ENCODE results near the gene KANK2. TPM values are rescaled to one million over a fixed set of nuclear protein-coding genes. Genes with fewer than 3 reads are reported as not detected.

The KANK2 gene
- total and polyA plus RNA-seq, 8 donors = 179 to 286 (median 254) TPM

DNA sequence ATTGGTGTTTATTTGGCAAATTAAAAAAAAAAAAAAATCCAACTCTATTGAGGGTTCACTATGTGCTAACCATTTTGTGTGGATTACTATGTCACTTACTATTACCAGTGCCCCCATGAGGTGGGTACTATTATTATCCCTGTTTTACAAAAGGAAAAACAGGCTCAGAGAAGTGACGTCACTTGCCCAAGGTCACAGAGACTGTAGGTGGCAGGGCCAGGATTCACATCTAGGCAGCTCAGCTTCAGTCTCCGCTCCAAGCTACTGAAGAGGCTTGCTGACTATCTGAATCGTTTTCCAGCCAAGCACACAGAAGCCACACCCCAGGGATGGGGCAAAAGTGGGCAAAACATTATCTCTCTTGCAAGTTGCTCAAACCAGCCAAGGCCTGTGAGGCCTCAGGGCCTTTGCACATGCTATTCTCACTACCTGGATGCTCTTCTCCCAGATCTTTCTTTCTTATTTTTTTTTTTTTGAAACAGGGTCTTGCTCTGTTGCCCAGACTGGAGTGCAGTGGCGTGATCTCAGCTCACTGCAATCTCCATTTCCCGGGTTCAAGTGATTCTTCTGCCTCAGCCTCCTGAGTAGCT, 37.2 kb upstream of the KANK2 start:
- ATAC-seq (no peak), DNase-seq (no peak)
- H3K9me3 ChIP-seq = peaks cover 0 to 10% of the 10 kb centered on the region in 2 donors
- no peaks in the 10 kb centered on the region for H3K4me1 ChIP-seq
- no peaks in the 10 kb centered on the region for H3K27me3 ChIP-seq
- intact Hi-C loops (cut with DNase I) = no loop called here
- H3K36me3 ChIP-seq = peaks cover 0 to 61% of the 10 kb centered on the region in 2 donors
- no peak overlapping the region for H3K27ac ChIP-seq
- TF ChIP-seq, protein P1, sequence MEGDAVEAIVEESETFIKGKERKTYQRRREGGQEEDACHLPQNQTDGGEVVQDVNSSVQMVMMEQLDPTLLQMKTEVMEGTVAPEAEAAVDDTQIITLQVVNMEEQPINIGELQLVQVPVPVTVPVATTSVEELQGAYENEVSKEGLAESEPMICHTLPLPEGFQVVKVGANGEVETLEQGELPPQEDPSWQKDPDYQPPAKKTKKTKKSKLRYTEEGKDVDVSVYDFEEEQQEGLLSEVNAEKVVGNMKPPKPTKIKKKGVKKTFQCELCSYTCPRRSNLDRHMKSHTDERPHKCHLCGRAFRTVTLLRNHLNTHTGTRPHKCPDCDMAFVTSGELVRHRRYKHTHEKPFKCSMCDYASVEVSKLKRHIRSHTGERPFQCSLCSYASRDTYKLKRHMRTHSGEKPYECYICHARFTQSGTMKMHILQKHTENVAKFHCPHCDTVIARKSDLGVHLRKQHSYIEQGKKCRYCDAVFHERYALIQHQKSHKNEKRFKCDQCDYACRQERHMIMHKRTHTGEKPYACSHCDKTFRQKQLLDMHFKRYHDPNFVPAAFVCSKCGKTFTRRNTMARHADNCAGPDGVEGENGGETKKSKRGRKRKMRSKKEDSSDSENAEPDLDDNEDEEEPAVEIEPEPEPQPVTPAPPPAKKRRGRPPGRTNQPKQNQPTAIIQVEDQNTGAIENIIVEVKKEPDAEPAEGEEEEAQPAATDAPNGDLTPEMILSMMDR (IDR thresholded peaks at IDR 0.05) = no peak
- no peak overlapping the region for H3K4me3 ChIP-seq

DNA sequence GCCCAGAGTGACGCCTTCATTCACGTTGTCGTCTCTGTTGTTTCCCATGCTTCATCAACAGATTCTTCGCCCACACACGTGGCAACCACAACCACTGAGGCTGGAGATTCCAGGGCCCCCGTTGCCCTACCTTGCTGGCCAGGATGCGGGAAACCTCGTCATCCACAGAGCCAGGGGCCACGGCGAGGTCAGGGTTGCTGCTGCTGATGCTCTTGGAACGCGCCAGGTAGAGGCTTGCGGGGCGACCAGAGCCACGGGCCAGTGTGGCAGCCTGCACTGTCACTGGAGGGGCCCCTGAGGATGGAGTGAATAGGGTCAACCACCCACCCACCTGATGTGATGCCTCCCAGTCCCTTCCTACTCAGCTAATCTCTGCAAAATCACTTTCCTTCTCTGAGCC, 35.7 kb upstream of the KANK2 start:
- H3K4me1 ChIP-seq = no peaks in the 10 kb centered on the region
- H3K36me3 ChIP-seq = peaks cover 0 to 53% of the 10 kb centered on the region in 2 donors
- H3K27me3 ChIP-seq = no peaks in the 10 kb centered on the region
- no peak overlapping the region for H3K27ac ChIP-seq
- H3K4me3 ChIP-seq = no peak overlapping the region
- intact Hi-C loops (cut with DNase I) = no loop called here
- no peaks in the 10 kb centered on the region for H3K9me3 ChIP-seq
- TF ChIP-seq, protein P1 (IDR thresholded peaks at IDR 0.05) = no peak
- no peak for DNase-seq
- ATAC-seq = no peak

DNA sequence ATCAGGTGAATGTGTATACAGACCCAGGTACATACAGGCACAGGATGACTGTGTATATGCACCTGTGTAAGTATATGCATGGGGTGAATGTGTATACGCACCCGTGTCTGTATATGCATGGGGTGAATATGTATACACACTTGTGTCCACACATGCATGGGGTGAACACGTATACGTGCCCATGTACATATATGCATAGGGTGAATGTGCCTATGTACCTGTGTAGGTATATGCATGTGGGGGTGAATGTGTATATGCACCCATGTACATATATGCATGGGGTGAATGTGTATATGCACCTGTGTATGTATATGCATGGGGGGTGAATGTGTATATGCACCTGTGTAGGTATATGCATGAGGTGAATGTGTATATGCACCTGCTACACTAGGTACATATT, 35.2 kb upstream of the KANK2 start:
- no peak for ATAC-seq
- intact Hi-C loops (cut with DNase I) = no loop called here

GRCh38 chr19:11230621-11231386, 33.5 kb upstream of the KANK2 start:
- no peaks in the 10 kb centered on the region for H3K4me1 ChIP-seq
- H3K36me3 ChIP-seq = peaks cover 0 to 45% of the 10 kb centered on the region in 2 donors
- TF ChIP-seq, protein P1 (IDR thresholded peaks at IDR 0.05) = no peak
- no peak overlapping the region for H3K4me3 ChIP-seq
- no peak for ATAC-seq
- H3K9me3 ChIP-seq = no peaks in the 10 kb centered on the region
- intact Hi-C loops (cut with DNase I) = no loop called here
- H3K27ac ChIP-seq = no peak overlapping the region
- DNase-seq = no peak
- H3K27me3 ChIP-seq = no peaks in the 10 kb centered on the region

More for the DNA sequence above, 35.2 kb upstream of the KANK2 start:
- no peaks in the 10 kb centered on the region for H3K27me3 ChIP-seq
- no peak overlapping the region for H3K27ac ChIP-seq
- H3K4me3 ChIP-seq = no peak overlapping the region
- H3K36me3 ChIP-seq = peaks cover 0 to 48% of the 10 kb centered on the region in 2 donors
- TF ChIP-seq, protein P1 (IDR thresholded peaks at IDR 0.05) = no peak
- no peaks in the 10 kb centered on the region for H3K9me3 ChIP-seq
- H3K4me1 ChIP-seq = no peaks in the 10 kb centered on the region
- DNase-seq = no peak

GRCh38 chr19:11227195-11227886, 30.0 kb upstream of the KANK2 start:
- Histone ChIP-seq H3K4me3 (no peak overlapping the region), H3K9me3 (no peaks in the 10 kb centered on the region), H3K27ac (no peak overlapping the region), H3K36me3 (peaks cover 0 to 54% of the 10 kb centered on the region in 2 donors), H3K27me3 (no peaks in the 10 kb centered on the region), H3K4me1 (no peaks in the 10 kb centered on the region)
- TF ChIP-seq, protein P1 (IDR thresholded peaks at IDR 0.05) = no peak
- ATAC-seq (no peak), DNase-seq (no peak)
- intact Hi-C loops (cut with DNase I) = no loop called here
